GM18502 (cell line): ENCODE measurements around the gene CDKN1C.
"Not testable (repeated sequence)": the region's sequence is repeated elsewhere in the genome, so short reads cannot be mapped to it uniquely, and the experiment has no call there.

Experiments used
- ATAC-seq: cut with Tn5 transposase; IDR thresholded peaks from one replicate; pipeline ENCODE4 v1.9.1; 2021; ENCODE audit warnings: mild to moderate bottlenecking; ENCODE audit not compliant: unreplicated experiment, poor library complexity

CDKN1C gene

DNA sequence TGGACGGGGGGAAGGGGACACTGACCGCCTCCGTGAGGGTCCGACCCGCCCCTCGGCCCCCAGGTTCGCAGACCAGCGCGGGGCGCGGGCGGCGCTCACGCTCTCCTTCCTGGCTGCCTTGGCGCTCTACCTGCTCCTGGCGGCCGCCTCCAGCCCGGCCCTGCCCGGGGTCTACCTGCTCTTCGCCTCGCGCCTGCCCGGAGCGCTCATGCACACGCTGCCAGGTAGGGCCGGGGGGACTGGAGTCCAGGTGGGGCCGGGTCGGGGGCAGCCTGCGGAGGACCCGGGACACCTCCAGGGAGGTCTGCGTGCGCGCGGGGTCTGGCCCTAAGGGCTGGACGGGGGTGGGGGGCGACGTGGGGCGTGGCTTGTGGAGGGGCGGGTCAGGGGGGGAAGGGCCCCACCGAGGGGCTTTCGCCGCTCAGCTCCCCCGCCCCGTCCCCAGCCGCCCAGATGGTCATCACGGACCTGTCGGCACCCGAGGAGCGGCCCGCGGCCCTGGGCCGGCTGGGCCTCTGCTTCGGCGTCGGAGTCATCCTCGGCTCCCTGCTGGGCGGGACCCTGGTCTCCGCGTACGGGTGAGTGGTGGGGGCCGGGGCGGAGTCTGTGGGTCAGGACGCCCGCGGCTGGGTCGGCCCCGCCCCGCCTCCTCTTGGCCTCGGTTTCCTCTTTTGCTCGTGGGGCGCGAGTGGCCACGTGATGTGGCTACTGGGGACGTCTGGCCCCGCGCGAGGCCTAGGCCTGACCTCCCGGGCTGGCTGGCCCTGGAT, 23.7 kb upstream of the CDKN1C start:
- ATAC-seq: no peak

GRCh38 chr11:2908130-2908529, 22.6 kb upstream of the CDKN1C start:
- ATAC-seq: no peak

DNA sequence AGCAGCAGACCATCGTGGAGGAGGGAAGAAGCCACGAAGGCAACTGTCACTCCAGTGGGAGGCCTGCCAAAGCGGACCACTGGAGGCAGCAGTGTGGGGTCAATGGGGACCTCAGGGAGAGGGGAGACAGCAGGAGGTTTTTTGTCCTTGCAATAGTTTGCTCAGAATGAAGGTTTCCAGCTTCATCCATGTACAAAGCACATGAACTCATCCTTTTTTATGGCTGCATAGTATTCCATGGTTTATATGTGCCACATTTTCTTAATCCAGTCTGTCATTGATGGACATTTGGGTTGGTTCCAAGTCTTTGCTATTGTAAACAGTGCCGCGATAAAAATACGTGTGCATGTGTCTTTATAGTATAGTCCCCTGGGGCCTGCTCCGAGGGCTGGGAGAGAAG, 19.7 kb upstream of the CDKN1C start:
- ATAC-seq: not testable (repeated sequence)

- ATAC-seq: no peak
Measured at GRCh38 chr11:2904153-2905052, 18.8 kb upstream of the CDKN1C start.

DNA sequence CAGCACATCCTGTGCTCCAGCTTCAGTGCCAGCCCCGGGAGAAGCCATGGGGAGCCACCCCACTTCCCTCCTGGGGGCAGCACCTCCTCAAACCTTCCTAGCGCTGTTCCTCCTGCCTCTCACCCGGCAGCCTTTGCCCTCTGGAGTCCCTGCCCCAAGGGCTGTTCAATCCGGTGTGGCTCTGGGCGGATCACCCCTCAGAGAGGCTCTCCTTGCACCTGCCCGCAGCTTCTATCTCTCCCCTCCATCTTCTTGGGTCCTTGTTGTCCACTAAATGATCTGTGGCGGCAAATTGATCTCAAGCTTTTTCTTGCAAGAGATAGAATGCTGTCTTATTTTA, 18.1 kb upstream of the CDKN1C start:
- ATAC-seq: no peak

DNA sequence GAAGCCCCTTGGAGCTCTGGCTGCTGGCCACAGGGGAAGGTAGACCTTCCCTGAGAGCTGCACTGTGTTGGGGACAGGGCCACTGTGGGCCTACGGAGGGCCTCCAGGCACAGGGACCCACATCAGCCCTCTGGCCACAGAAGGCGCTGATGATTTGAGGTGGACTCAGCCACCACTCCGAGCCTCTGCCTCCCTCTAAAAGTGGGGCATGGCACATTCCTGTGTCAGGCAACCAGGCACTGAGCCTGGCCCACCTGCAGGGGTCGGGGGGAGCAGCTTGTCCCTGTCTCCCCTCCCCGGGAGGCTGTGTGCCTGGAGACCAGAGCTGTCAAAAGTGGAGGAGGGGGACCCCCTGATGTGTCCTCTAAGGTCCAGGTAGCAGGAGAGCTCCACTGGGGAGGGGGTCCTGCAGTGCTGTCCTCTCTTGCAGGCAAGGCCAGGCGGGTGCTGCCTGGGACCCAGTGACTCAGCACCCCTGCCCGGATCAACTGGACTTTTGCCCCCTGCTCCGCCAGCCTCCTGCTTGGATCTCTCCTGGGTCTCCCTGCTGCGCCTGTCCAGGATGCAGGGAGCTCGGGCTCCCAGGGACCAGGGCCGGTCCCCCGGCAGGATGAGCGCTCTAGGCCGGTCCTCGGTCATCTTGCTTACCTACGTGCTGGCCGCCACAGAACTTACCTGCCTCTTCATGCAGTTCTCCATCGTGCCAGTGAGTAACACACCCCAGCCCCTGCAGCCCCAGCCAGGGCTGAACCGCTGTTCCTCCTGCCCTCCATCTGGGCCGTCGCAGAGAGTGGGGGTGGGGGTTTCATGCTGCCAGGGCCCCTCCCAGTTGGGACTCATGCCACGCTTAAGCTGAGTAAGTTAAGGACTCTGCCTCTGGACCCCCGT, 17.5 kb upstream of the CDKN1C start:
- ATAC-seq: no peak

- ATAC-seq: peak; percentile 98
Measured at GRCh38 chr11:2901854-2902783, 16.5 kb upstream of the CDKN1C start.

DNA sequence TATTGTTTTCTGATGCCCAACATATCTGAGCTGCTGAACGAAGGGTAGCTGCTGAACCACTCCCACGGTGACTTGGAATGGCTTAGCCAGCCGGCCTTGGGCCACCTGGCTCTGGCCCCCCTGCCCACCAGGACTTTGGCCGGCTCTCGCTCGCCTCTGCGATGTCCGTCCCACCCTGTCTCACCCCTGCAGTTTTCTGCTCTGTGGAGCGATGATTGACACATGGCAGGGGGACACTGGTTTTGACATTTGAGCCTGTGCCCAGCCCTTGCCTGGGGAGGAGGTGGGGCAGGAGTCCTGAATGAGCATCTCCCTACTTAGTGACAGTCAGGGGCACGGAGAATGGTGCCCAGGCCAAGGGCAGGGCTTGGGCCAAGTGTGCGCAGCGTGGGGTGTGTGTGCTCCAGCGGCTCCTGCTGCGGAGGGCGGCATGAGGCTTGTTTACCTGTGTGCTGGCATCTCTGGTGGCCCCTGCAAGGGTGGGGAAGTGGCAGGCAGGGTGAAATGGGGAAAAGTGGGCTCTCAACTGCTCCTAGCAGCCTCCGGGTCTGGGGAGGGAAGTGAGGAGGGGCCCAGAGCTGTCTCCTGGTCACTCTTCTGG, 15.7 kb upstream of the CDKN1C start:
- no peak for ATAC-seq

DNA sequence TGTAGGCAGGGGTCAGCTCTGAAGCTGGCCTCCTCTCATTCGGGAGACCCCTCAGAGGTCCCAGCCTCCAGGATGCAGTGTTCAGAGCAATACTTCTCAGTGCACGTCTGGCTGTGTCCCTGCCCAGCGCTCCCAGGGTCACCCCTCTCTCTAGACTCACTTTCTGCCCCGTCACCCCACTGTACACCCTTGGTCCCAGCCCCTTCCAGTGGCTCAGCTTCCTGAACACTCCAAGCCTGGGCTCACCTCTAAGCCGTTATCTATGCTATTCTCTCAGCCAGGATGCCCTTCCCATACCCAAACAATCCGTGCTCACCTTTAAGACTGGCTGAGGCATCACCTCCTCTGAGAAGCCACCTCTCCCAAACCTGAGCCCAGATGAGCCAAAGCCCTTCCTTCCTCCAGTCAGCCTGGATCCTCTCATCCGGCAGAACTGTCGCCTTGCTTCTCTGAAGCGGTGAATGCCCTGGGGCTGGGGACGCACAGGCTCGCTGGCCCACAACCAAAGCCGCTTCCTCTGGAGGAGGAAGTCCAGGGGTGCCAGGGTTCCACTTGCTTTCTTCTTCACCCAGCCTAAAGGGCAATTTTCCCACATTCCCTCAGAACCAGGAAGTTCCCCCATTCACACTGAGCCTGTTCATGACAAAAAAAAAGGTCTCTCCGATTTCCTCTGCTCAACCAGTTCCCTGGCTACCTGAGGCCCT, 13.7 kb upstream of the CDKN1C start:
- ATAC-seq: no peak

- ATAC-seq: no peak
Measured at GRCh38 chr11:2898366-2899079, 12.9 kb upstream of the CDKN1C start.

- no peak for ATAC-seq
Measured at GRCh38 chr11:2897048-2897447, 11.5 kb upstream of the CDKN1C start.

GRCh38 chr11:2896047-2896446, 10.5 kb upstream of the CDKN1C start:
- ATAC-seq: no peak

- no peak for ATAC-seq
Measured at GRCh38 chr11:2893935-2894334, 8.4 kb upstream of the CDKN1C start.

- ATAC-seq: no peak
Measured at GRCh38 chr11:2892967-2893528, 7.5 kb upstream of the CDKN1C start.

DNA sequence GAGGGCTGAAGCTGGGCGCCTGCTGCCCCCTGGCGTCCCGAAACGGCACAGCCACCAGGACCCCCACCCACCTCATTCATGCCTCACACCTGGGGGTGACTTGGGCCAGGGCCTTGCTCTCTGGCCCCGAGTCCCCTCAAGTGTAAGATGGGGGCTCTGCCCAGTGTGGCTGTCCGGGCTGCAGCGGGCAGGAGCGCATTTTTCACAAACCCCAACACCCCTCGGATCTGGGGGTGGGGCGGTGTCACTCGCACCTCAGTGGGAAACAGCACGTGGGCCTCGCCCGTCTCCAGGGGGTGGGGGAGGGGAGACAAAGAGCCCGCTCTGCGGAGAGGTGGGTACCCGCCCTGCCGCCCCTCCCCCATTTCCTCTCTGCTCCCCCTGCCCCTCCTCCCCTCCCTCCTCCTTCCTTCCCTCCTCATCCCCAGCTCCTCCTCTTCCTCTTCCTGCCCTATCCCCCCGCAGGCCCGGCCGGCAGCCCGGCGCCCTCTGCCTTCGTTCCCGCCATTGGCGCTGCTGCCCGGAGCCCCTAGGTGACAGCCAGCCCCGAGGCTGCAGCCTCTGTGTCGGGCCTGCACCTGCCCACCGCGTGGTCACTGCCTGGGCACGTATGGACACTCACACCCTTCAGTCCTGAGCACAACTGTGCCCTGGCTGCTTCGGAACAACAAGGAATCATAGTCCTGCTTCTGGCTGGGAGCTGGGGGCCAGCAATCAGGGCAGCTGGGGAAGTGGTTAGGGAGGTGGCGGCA, 6.8 kb upstream of the CDKN1C start:
- ATAC-seq: peak; percentile 60

- no peak for ATAC-seq
Measured at GRCh38 chr11:2891326-2892214, 6.0 kb upstream of the CDKN1C start.
